ENCODE results near the gene C1orf122.

The C1orf122 gene

GRCh38 chr1:37797750-37798345 lies 9.7 kb upstream of the C1orf122 start:
- peak; percentile 72 for DNase-seq (ENCODE audit: low read depth)

- DNase-seq (ENCODE audit: low read depth): no peak
These were observed 5.2 kb upstream of the C1orf122 start for GRCh38 chr1:37802439-37802838.

GRCh38 chr1:37807220-37807554 lies 403 bp upstream of the C1orf122 start:
- DNase-seq (ENCODE audit: low read depth): no peak

- peak; percentile 83 for DNase-seq (ENCODE audit: low read depth)
These were observed 1.1 kb downstream of the C1orf122 start for GRCh38 chr1:37808369-37809319.

- no peak for DNase-seq (ENCODE audit: low read depth)
These were observed 2.4 kb downstream of the C1orf122 start for GRCh38 chr1:37809942-37810341.

- DNase-seq (ENCODE audit: low read depth): peak; percentile 82
These were observed 3.6 kb downstream of the C1orf122 start for GRCh38 chr1:37811027-37811655.

GRCh38 chr1:37813529-37814145 lies 6.0 kb downstream of the C1orf122 start:
- no peak for DNase-seq (ENCODE audit: low read depth)

GRCh38 chr1:37814252-37814651 lies 6.7 kb downstream of the C1orf122 start:
- DNase-seq (ENCODE audit: low read depth): no peak

- no peak for DNase-seq (ENCODE audit: low read depth)
These were observed 9.9 kb downstream of the C1orf122 start for GRCh38 chr1:37817481-37817880.

GRCh38 chr1:37821481-37821880 lies 13.9 kb downstream of the C1orf122 start:
- no peak for DNase-seq (ENCODE audit: low read depth)

- DNase-seq (ENCODE audit: low read depth): peak; percentile 9
These were observed 15.6 kb downstream of the C1orf122 start for GRCh38 chr1:37822906-37823815.

GRCh38 chr1:37824001-37824400 lies 16.4 kb downstream of the C1orf122 start:
- no peak for DNase-seq (ENCODE audit: low read depth)

GRCh38 chr1:37825506-37825905 lies 17.9 kb downstream of the C1orf122 start:
- DNase-seq (ENCODE audit: low read depth): no peak

- DNase-seq (ENCODE audit: low read depth): no peak
These were observed 21.0 kb downstream of the C1orf122 start for GRCh38 chr1:37828410-37829074.

- DNase-seq (ENCODE audit: low read depth): no peak
These were observed 23.5 kb downstream of the C1orf122 start for GRCh38 chr1:37831109-37831508.

GRCh38 chr1:37831809-37832208 lies 24.2 kb downstream of the C1orf122 start:
- peak; percentile 13 for DNase-seq (ENCODE audit: low read depth)

GRCh38 chr1:37836788-37837187 lies 29.2 kb downstream of the C1orf122 start:
- DNase-seq (ENCODE audit: low read depth): no peak

GRCh38 chr1:37839676-37840075 lies 32.1 kb downstream of the C1orf122 start:
- no peak for DNase-seq (ENCODE audit: low read depth)

- no peak for DNase-seq (ENCODE audit: low read depth)
These were observed 33.1 kb downstream of the C1orf122 start for GRCh38 chr1:37840711-37841110.

- DNase-seq (ENCODE audit: low read depth): no peak
These were observed 34.1 kb downstream of the C1orf122 start for GRCh38 chr1:37841652-37842051.

- no peak for DNase-seq (ENCODE audit: low read depth)
These were observed 36.9 kb downstream of the C1orf122 start for GRCh38 chr1:37844536-37844935.

Measured in EH (cell line).